ENCODE measurements around the gene SNRNP70. TPM values are rescaled to one million over a fixed set of nuclear protein-coding genes. Genes with fewer than 3 reads are reported as not detected.

The SNRNP70 gene
- total and polyA plus RNA-seq, 2 of the 13 experiments (the other 11 are each of a cell fraction or from before 2014, with no cell fraction given), result 150 to 210 TPM

- no peak for FAIRE-seq
- POLR2A ChIA-PET, result no interaction called here
- no TSS peak for BruUV-seq (replicated peaks)
- TF ChIP-seq TBX3 (IDR thresholded peaks at IDR 0.05; ENCODE audit: borderline replicate concordance), result no peak
- no peak for TF ChIP-seq NCOA1 (CRISPR knock-in tag; IDR thresholded peaks at IDR 0.05)
- TF ChIP-seq SNAPC5 (CRISPR knock-in tag; IDR thresholded peaks at IDR 0.05; ENCODE audit: borderline replicate concordance), result no peak
- TF ChIP-seq ZBTB25 (CRISPR knock-in tag; IDR thresholded peaks at IDR 0.05), result no peak
- TF ChIP-seq ZMYM4 (CRISPR knock-in tag; IDR thresholded peaks at IDR 0.05), result no peak
- TF ChIP-seq PAWR (CRISPR knock-in tag; IDR thresholded peaks at IDR 0.05; ENCODE audit: borderline replicate concordance), result no peak
- no peak for TF ChIP-seq IRF1 (CRISPR knock-in tag; IDR thresholded peaks at IDR 0.05; ENCODE audit: low read depth)
- no peak for TF ChIP-seq REXO4 (CRISPR knock-in tag; IDR thresholded peaks at IDR 0.05; ENCODE audit: borderline replicate concordance)
- TF ChIP-seq MED1 (CRISPR knock-in tag; IDR thresholded peaks at IDR 0.05), result no peak
- no peak for TF ChIP-seq ZNF260 (CRISPR knock-in tag; IDR thresholded peaks at IDR 0.05; ENCODE audit: borderline replicate concordance, low read depth)
- no peak for TF ChIP-seq SKI (IDR thresholded peaks at IDR 0.05; ENCODE audit: partially characterized antibody)
- no peak for TF ChIP-seq ZBTB44 (CRISPR knock-in tag; IDR thresholded peaks at IDR 0.05)
- no peak for TF ChIP-seq AHDC1 (CRISPR knock-in tag; IDR thresholded peaks at IDR 0.05; ENCODE audit: borderline replicate concordance)
- TF ChIP-seq AHR (CRISPR knock-in tag; IDR thresholded peaks at IDR 0.05), result no peak
Measured at GRCh38 chr19:49067554-49067953, 17.7 kb upstream of the SNRNP70 start.

More at GRCh38 chr19:49067554-49067953, 17.7 kb upstream of the SNRNP70 start:
- no peak for DNase-seq (ENCODE audit: low spot score)
- H3K9me3 ChIP-seq (ENCODE audit: low read length), result no peaks in the 10 kb centered on the region
- WGBS (ENCODE audit: low lambda C conversion rate), result no CpG with 5 or more reads among the region's 3 CpGs
- no peaks in the 10 kb centered on the region for H3K79me2 ChIP-seq (ENCODE audit: insufficient read depth, low read length)
- CTCF ChIA-PET (ENCODE audit: low intra/inter-chr PET ratio, low total read pairs), result no interaction called here
- no peak overlapping the region for H2AFZ ChIP-seq (ENCODE audit: low read length)
- H3K27me3 ChIP-seq (ENCODE audit: control insufficient read depth in 1 of 2, insufficient read depth in 2 of 2, low read length in 2 of 2), result peaks cover 3 to 43% of the 10 kb centered on the region in 2 experiments; a peak in 4 of 5 replicates
- in situ Hi-C loops (cut with HindIII; ENCODE audit: extremely low pct_ligation_motif_present, low pct_unique_long_range_greater_than_20kb) (no loop called here), intact Hi-C loops (cut with micrococcal nuclease; ENCODE audit: unreplicated experiment) (no loop called here)
- no peaks in the 10 kb centered on the region for H3K36me3 ChIP-seq (replicated peaks in 1 of 2; ENCODE audit: control insufficient read depth in 1 of 2, insufficient read depth in 2 of 2, low read length in 2 of 2)
- no peak overlapping the region for H3K27ac ChIP-seq (ENCODE audit: extremely low read length, insufficient read depth, low read length)
- H3K9ac ChIP-seq (ENCODE audit: insufficient read depth, low read depth, low read length), result no peak overlapping the region
- H3K4me2 ChIP-seq (ENCODE audit: low read depth, low read length), result no peak overlapping the region
- H3K4me1 ChIP-seq (ENCODE audit: insufficient read depth, low read length), result peaks cover 8% of the 10 kb centered on the region; the same call in 1 of the 2 replicates
- ATAC-seq, result no peak
- no peak overlapping the region for H3K4me3 ChIP-seq (replicated peaks in 1 of 3; ENCODE audit: insufficient read depth in 1 of 3, low read depth in 2 of 3, low read length in 3 of 3)
- no peaks in the 10 kb centered on the region for H4K20me1 ChIP-seq (ENCODE audit: insufficient read depth, low read length)
